Mesenchymal stem cell (in vitro differentiated cells and primary cell): ENCODE data around the gene APCDD1L.

ENCODE experiments used
- DNase-seq: peaks from one replicate; pipeline ENCODE4 v3.0.0-alpha.2; 2013
- H2AFZ ChIP-seq: one replicate; pipeline ENCODE4 v1.6.1; 2013; ENCODE audit warnings: low read depth, mild to moderate bottlenecking, control low read depth, inconsistent platforms, low read length, moderate library complexity
- H2AK5ac ChIP-seq: 2 replicates; pipeline ENCODE4 v1.6.1; 2013; ENCODE audit warnings: low read length, moderate library complexity, mild to moderate bottlenecking, inconsistent platforms; ENCODE audit not compliant: severe bottlenecking
- H2BK120ac ChIP-seq: one replicate; pipeline ENCODE4 v1.6.1; 2013; ENCODE audit warnings: low read depth, mild to moderate bottlenecking, inconsistent platforms, low read length, moderate library complexity
- H2BK12ac ChIP-seq, 2 experiments: one replicate each; pipeline ENCODE4 v1.6.1; 2013; ENCODE audit warnings: inconsistent platforms in 2 of 2, low read length in 2 of 2, mild to moderate bottlenecking in 2 of 2, moderate library complexity in 2 of 2, control low read depth in 1 of 2
- H2BK15ac ChIP-seq: one replicate; pipeline ENCODE4 v1.6.1; 2013; ENCODE audit warnings: mild to moderate bottlenecking, low read depth, inconsistent platforms; ENCODE audit not compliant: poor library complexity, severe bottlenecking
- H2BK5ac ChIP-seq: 2 replicates; pipeline ENCODE4 v1.6.1; 2013; ENCODE audit warnings: low read depth, mild to moderate bottlenecking, low read length, control low read depth, inconsistent platforms; ENCODE audit not compliant: poor library complexity, severe bottlenecking
- H3K14ac ChIP-seq, 2 experiments: one replicate each; pipeline ENCODE4 v1.6.1; 2013; ENCODE audit warnings: inconsistent platforms in 2 of 2, low read length in 2 of 2, control low read depth in 1 of 2, mild to moderate bottlenecking in 1 of 2, moderate library complexity in 1 of 2
- H3K18ac ChIP-seq, 2 experiments: one replicate each; pipeline ENCODE4 v1.6.1; 2013; ENCODE audit warnings: inconsistent platforms in 2 of 2, low read length in 2 of 2, control low read depth in 1 of 2, low read depth in 1 of 2, mild to moderate bottlenecking in 1 of 2
- H3K23ac ChIP-seq, 2 experiments: one replicate each; pipeline ENCODE4 v1.6.1; 2013; ENCODE audit warnings: inconsistent platforms in 2 of 2, low read length in 2 of 2, mild to moderate bottlenecking in 2 of 2, moderate library complexity in 2 of 2, control low read depth in 1 of 2
- H3K27ac ChIP-seq: 2 replicates; pipeline ENCODE4 v1.5.1; 2013; ENCODE audit warnings: mild to moderate bottlenecking, moderate library complexity, low read length, control low read depth, inconsistent platforms; ENCODE audit not compliant: poor library complexity, severe bottlenecking
- H3K27me3 ChIP-seq, 2 experiments: 2 replicates each; pipeline versions ENCODE4 v1.6.1 to v1.7.0; 2013; ENCODE audit warnings: low read length in 2 of 2, mild to moderate bottlenecking in 2 of 2, moderate library complexity in 2 of 2, control low read depth in 1 of 2, inconsistent platforms in 1 of 2; ENCODE audit not compliant: control insufficient read depth in 1 of 2, insufficient read depth in 1 of 2
- H3K36me3 ChIP-seq, 2 experiments: 2 replicates each; pipeline versions ENCODE4 v1.6.1 to v1.7.0; 2013; ENCODE audit warnings: low read length in 2 of 2, control low read depth in 1 of 2, inconsistent platforms in 1 of 2, low read depth in 1 of 2, mild to moderate bottlenecking in 1 of 2; ENCODE audit not compliant: insufficient read depth in 2 of 2, control insufficient read depth in 1 of 2
- H3K4ac ChIP-seq, 2 experiments: one replicate each; pipeline ENCODE4 v1.6.1; 2013; ENCODE audit warnings: inconsistent platforms in 2 of 2, low read length in 2 of 2, mild to moderate bottlenecking in 2 of 2, moderate library complexity in 2 of 2, control low read depth in 1 of 2, low read depth in 1 of 2
- H3K4me1 ChIP-seq: 2 replicates; pipeline ENCODE4 v1.6.1; 2013; ENCODE audit warnings: low read depth, low read length, control low read depth; ENCODE audit not compliant: control insufficient read depth, insufficient read depth
- H3K4me2 ChIP-seq: 2 replicates; pipeline ENCODE4 v1.6.1; 2013; ENCODE audit warnings: low read length, mild to moderate bottlenecking, inconsistent platforms; ENCODE audit not compliant: poor library complexity, severe bottlenecking
- H3K4me3 ChIP-seq, 2 experiments: 2 replicates each; pipeline versions ENCODE4 v1.5.1 to v1.7.0; 2013; ENCODE audit warnings: low read length in 2 of 2, mild to moderate bottlenecking in 2 of 2, control low read depth in 1 of 2, low read depth in 1 of 2; ENCODE audit not compliant: insufficient read depth in 1 of 2
- H3K79me1 ChIP-seq: replicated peaks from 2 replicates; pipeline ENCODE4 v1.6.1; 2013; ENCODE audit warnings: mild to moderate bottlenecking, control low read depth, low read length, inconsistent platforms; ENCODE audit not compliant: poor library complexity, severe bottlenecking
- H3K9ac ChIP-seq: 2 replicates; pipeline ENCODE4 v1.7.0; 2013; ENCODE audit warnings: mild to moderate bottlenecking, low read length, moderate library complexity
- H3K9me3 ChIP-seq: 2 replicates; pipeline ENCODE4 v1.7.0; 2013; ENCODE audit warnings: mild to moderate bottlenecking, low read length; ENCODE audit not compliant: control insufficient read depth
- H4K8ac ChIP-seq: one replicate; pipeline ENCODE4 v1.6.1; 2013; ENCODE audit warnings: inconsistent platforms, mild to moderate bottlenecking, low read length, moderate library complexity
- H4K91ac ChIP-seq: one replicate; pipeline ENCODE4 v1.6.1; 2013; ENCODE audit warnings: mild to moderate bottlenecking, low read length, inconsistent platforms
- WGBS: methylation state at CpG from one replicate; pipeline ENCODE4 v1.1.7; 2013; ENCODE audit warnings: mixed read lengths; 5-methylcytosine and 5-hydroxymethylcytosine counted together

The APCDD1L gene

GRCh38 chr20:58511861-58512260, 3.3 kb downstream of the APCDD1L start:
- Histone ChIP-seq H3K18ac (no peak overlapping the region), H2AK5ac (no peak overlapping the region), H4K8ac (no peak overlapping the region), H2BK15ac (no peak overlapping the region), H2BK5ac (no peak overlapping the region), H3K23ac (no peak overlapping the region), H3K27ac (no peak overlapping the region), H4K91ac (no peak overlapping the region), H3K27me3 (peaks cover 14 to 51% of the 10 kb centered on the region in 2 experiments), H2BK12ac (no peak overlapping the region), H3K36me3 (no peaks in the 10 kb centered on the region), H2BK120ac (no peak overlapping the region), H3K4me2 (no peak overlapping the region), H3K9ac (no peak overlapping the region), H3K9me3 (peaks cover 5% of the 10 kb centered on the region), H3K4me1 (peaks cover 15% of the 10 kb centered on the region), H3K79me1 (no peaks in the 10 kb centered on the region), H3K14ac (no peak overlapping the region), H3K4me3 (no peak overlapping the region), H3K4ac (no peak overlapping the region), H2AFZ (no peak overlapping the region)
- WGBS: 94% methylated on average over 9 of the region's 9 CpGs
- no peak for DNase-seq

- H2BK12ac ChIP-seq: no peak overlapping the region
- H3K9ac ChIP-seq: no peak overlapping the region
- H3K23ac ChIP-seq: no peak overlapping the region
- H2AFZ ChIP-seq: no peak overlapping the region
- no peak overlapping the region for H2BK120ac ChIP-seq
- peaks cover 15% of the 10 kb centered on the region for H3K4me1 ChIP-seq
- H3K4ac ChIP-seq: no peak overlapping the region
- peaks cover 14 to 51% of the 10 kb centered on the region in 2 experiments for H3K27me3 ChIP-seq
- H3K79me1 ChIP-seq: no peaks in the 10 kb centered on the region
- WGBS: 14% methylated on average over 1 of the region's 4 CpGs
- no peak overlapping the region for H3K4me3 ChIP-seq
- no peak overlapping the region for H3K4me2 ChIP-seq
- H3K9me3 ChIP-seq: peaks cover 8% of the 10 kb centered on the region
- H2AK5ac ChIP-seq: no peak overlapping the region
- H3K18ac ChIP-seq: no peak overlapping the region
- no peak overlapping the region for H4K91ac ChIP-seq
- DNase-seq: peak; percentile 60
- H4K8ac ChIP-seq: no peak overlapping the region
- H3K36me3 ChIP-seq: no peaks in the 10 kb centered on the region
- H3K27ac ChIP-seq: no peak overlapping the region
- no peak overlapping the region for H2BK15ac ChIP-seq
- no peak overlapping the region for H2BK5ac ChIP-seq
- H3K14ac ChIP-seq: no peak overlapping the region
These were observed 3.8 kb downstream of the APCDD1L start for GRCh38 chr20:58511364-58511763.

GRCh38 chr20:58510921-58511320, 4.3 kb downstream of the APCDD1L start:
- 76% methylated on average over 2 of the region's 2 CpGs for WGBS
- no peak overlapping the region for H4K91ac ChIP-seq

GRCh38 chr20:58508762-58509395, 6.3 kb downstream of the APCDD1L start:
- WGBS: 94% methylated on average over 17 of the region's 17 CpGs
- Histone ChIP-seq H3K18ac (no peak overlapping the region), H2BK120ac (no peak overlapping the region), H3K79me1 (no peaks in the 10 kb centered on the region), H3K23ac (no peak overlapping the region), H2BK12ac (no peak overlapping the region), H3K27me3 (peaks cover 8 to 33% of the 10 kb centered on the region in 2 experiments), H3K27ac (no peak overlapping the region), H3K9ac (no peak overlapping the region), H3K4me1 (peaks cover 1% of the 10 kb centered on the region), H3K9me3 (peaks cover 25% of the 10 kb centered on the region), H4K91ac (no peak overlapping the region), H3K14ac (peak overlapping the region in 1 of 2 experiments; percentile 74), H4K8ac (no peak overlapping the region), H2BK15ac (no peak overlapping the region), H2AFZ (no peak overlapping the region), H3K4me2 (no peak overlapping the region), H3K36me3 (no peaks in the 10 kb centered on the region), H2BK5ac (no peak overlapping the region), H3K4me3 (no peak overlapping the region), H3K4ac (no peak overlapping the region), H2AK5ac (no peak overlapping the region)
- no peak for DNase-seq

More at GRCh38 chr20:58510921-58511320, 4.3 kb downstream of the APCDD1L start:
- H3K9ac ChIP-seq: no peak overlapping the region
- H3K23ac ChIP-seq: no peak overlapping the region
- H3K27me3 ChIP-seq: peaks cover 14 to 47% of the 10 kb centered on the region in 2 experiments
- no peak overlapping the region for H3K14ac ChIP-seq
- H3K4me3 ChIP-seq: no peak overlapping the region
- H2BK120ac ChIP-seq: no peak overlapping the region
- no peak for DNase-seq
- H3K18ac ChIP-seq: no peak overlapping the region
- H2BK5ac ChIP-seq: no peak overlapping the region
- no peaks in the 10 kb centered on the region for H3K79me1 ChIP-seq
- no peak overlapping the region for H2AK5ac ChIP-seq
- H3K4me2 ChIP-seq: no peak overlapping the region
- no peak overlapping the region for H3K4ac ChIP-seq
- H2BK12ac ChIP-seq: peak overlapping the region; percentile 3 to 56
- no peak overlapping the region for H2AFZ ChIP-seq
- peaks cover 12% of the 10 kb centered on the region for H3K9me3 ChIP-seq
- H2BK15ac ChIP-seq: peak overlapping the region; percentile 33
- no peaks in the 10 kb centered on the region for H3K36me3 ChIP-seq
- no peak overlapping the region for H3K27ac ChIP-seq
- H4K8ac ChIP-seq: no peak overlapping the region
- peaks cover 15% of the 10 kb centered on the region for H3K4me1 ChIP-seq
